Ovary (tissue), 9 donors: ENCODE results near the gene BOK. TPM values are rescaled to one million over a fixed set of nuclear protein-coding genes. Genes with fewer than 3 reads are reported as not detected.

Source experiments
- DNase-seq, 5 donors: peaks; one replicate each; pipeline ENCODE4 v3.0.0-alpha.2; 2019 to 2020
- H3K27ac ChIP-seq, 2 donors: fragments of 200-600 bp; one replicate each; pipeline versions ENCODE4 v1.5.1 to v1.8.0; 2019 to 2022
- H3K27me3 ChIP-seq: fragments of 200-600 bp; one replicate; pipeline ENCODE4 v1.8.0; 2022
- H3K36me3 ChIP-seq: fragments of 200-600 bp; sonication (generic); one replicate; pipeline ENCODE4 v1.5.1; 2019
- H3K4me1 ChIP-seq: one replicate; pipeline ENCODE4 v1.8.1; 2013; ENCODE audit warnings: mild to moderate bottlenecking, moderate library complexity; ENCODE audit not compliant: insufficient read depth
- H3K4me3 ChIP-seq: fragments of 200-600 bp; sonication (generic); one replicate; pipeline ENCODE4 v1.5.1; 2017
- H3K9me3 ChIP-seq, 2 donors: fragments of 200-600 bp in 1 of 2; sonication (generic) in 1 of 2; one replicate each; pipeline versions ENCODE4 v1.5.1 to v1.8.1; 2013 to 2019; ENCODE audit warnings: mild to moderate bottlenecking in 1 of 2, moderate library complexity in 1 of 2
- EP300 ChIP-seq: sonication (generic); formaldehyde crosslinking; IDR thresholded peaks from one replicate; pipeline ENCODE4 v1.6.1; 2017; ENCODE audit warnings: antibody characterized with exemption
- POLR2A ChIP-seq: fragments of 450-650 bp; IDR thresholded peaks from one replicate; pipeline ENCODE4 v1.6.1; 2017; ENCODE audit warnings: antibody characterized with exemption, mild to moderate bottlenecking, moderate library complexity
- WGBS, 3 donors: extraction: QIAGEN DNeasy Blood & Tissue Kit in 1 of 3; methylation state at CpG; one replicate each; pipeline versions ENCODE4 v1.1.5 to v1.1.7; 2013 to 2017; 5-methylcytosine and 5-hydroxymethylcytosine counted together
- intact Hi-C, 4 donors: fragments of 100-400 bp; cut with DNase I; formaldehyde crosslinking; loops; one replicate each; pipeline versions ENCODE4 v1.11.0 to v1.15.1; 2022 to 2023
- polyA plus RNA-seq, 2 donors: library from polyadenylated mRNA; stranded (reverse); fragments of 200-250 nt in 1 of 2; fragments of 350-450 nt in 1 of 2; fragmentation: Illumina TruSeq in 1 of 2; extraction: RNeasy Lipid Tissue Mini Kit (QIAGEN cat#74804) in 1 of 2; gene quantifications; one replicate each; pipeline ENCODE4 v1.2.3, GENCODE V29; 2013 to 2014
- total RNA-seq, 7 donors: library from RNA; depleted of rRNA in 2 of 7; stranded (reverse); fragments of >200 nt in 2 of 7; fragmentation: NEBNext Ultra II Directional in 3 of 7; extraction: Animal tissue kit (Norgen Biotek cat#: 25700) in 3 of 7; gene quantifications; one replicate each; pipeline versions ENCODE4 v1.1.0 to v1.2.4, GENCODE V29; 2016 to 2023
- TF ChIP-seq, protein P1 (sequence below), 3 donors: fragments of 450-650 bp in 2 of 3; fragments of 200-600 bp in 1 of 3; IDR thresholded peaks; one replicate each; pipeline versions ENCODE4 v1.5.1 to v1.8.0; 2016 to 2022; ENCODE audit warnings: antibody characterized with exemption in 3 of 3, mild to moderate bottlenecking in 1 of 3
- donor health status: DM: no; HTN: no; CAD: no; lungs with moderate emphysema.
- donor health status: DM: no; HTN: no; CAD: no.
- donor health status: Bipolar disorder and iron deficiency.
- donor health status: DM: yes; HTN: yes; CAD: no.
- donor health status: DM: no; HTN: no; CAD: no.
- donor health status: DM: yes; HTN: yes; CAD: no.

Gene BOK
- total and polyA plus RNA-seq, 9 donors, result 4.8 to 20.6 (median 13.5) TPM

DNA sequence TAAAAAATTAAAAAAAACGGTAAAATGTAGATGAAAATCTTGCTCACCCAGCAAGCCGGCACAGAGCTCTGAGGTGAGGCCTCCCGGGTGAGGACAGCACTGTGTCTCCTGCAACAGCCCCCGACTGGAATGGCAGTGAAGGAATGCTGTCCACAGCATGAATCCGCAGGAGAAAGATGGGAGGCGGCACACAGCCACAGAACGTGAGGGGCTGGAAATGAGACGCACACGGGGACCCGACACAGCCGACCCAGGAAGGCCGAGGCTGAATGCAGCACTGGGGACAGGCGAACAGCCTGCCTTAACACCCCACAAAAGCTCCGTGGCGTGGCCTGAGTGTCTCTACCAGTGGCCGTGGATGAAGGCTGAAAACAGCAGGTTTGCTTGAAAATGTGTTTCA, 34.7 kb downstream of the BOK start:
- H3K36me3 ChIP-seq, result no peaks in the 10 kb centered on the region
- H3K9me3 ChIP-seq, result no peaks in the 10 kb centered on the region
- no peak overlapping the region for H3K4me3 ChIP-seq
- no peak for TF ChIP-seq EP300
- no peak for TF ChIP-seq POLR2A
- H3K27ac ChIP-seq, result no peak overlapping the region
- H3K27me3 ChIP-seq, result no peaks in the 10 kb centered on the region
- no peaks in the 10 kb centered on the region for H3K4me1 ChIP-seq
- intact Hi-C loops, result no loop called here
- WGBS, 3 donors, result 90 to 94% (median 92%) methylated on average over 16 of the region's 16 CpGs
- no peak for DNase-seq

DNA sequence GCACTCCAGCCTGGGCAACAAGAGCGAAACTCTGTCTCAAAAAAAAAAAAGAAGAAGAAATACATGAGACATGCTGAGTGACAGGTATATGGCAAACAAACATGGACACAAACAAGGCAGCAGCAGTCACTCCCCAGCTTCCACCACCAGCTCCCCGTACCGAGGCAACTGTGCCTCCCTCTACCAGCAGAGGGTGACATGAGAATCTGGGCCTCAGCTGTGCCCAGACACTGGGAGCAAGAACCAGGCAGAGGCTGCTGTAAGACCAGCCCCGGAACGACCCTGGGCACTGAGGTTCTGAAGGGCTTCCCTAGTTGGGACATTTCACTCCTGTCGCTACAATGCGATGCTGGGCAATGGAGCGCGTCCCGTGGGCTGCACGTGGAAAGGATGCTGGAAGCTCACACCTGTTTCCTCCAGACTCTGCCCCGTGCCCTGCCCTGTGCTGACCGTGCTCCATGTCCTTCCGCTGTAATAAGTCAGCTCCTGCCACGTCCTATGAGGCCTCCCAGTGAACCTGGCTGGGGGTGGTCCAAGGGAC, 37.1 kb downstream of the BOK start:
- no peaks in the 10 kb centered on the region for H3K9me3 ChIP-seq
- no peak overlapping the region for H3K4me3 ChIP-seq
- TF ChIP-seq, protein P1, sequence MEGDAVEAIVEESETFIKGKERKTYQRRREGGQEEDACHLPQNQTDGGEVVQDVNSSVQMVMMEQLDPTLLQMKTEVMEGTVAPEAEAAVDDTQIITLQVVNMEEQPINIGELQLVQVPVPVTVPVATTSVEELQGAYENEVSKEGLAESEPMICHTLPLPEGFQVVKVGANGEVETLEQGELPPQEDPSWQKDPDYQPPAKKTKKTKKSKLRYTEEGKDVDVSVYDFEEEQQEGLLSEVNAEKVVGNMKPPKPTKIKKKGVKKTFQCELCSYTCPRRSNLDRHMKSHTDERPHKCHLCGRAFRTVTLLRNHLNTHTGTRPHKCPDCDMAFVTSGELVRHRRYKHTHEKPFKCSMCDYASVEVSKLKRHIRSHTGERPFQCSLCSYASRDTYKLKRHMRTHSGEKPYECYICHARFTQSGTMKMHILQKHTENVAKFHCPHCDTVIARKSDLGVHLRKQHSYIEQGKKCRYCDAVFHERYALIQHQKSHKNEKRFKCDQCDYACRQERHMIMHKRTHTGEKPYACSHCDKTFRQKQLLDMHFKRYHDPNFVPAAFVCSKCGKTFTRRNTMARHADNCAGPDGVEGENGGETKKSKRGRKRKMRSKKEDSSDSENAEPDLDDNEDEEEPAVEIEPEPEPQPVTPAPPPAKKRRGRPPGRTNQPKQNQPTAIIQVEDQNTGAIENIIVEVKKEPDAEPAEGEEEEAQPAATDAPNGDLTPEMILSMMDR (IDR thresholded peaks at IDR 0.05), result no peak
- WGBS, 3 donors, result 90 to 91% (median 91%) methylated on average over 15 of the region's 15 CpGs
- H3K36me3 ChIP-seq, result no peaks in the 10 kb centered on the region
- no peaks in the 10 kb centered on the region for H3K27me3 ChIP-seq
- H3K4me1 ChIP-seq, result no peaks in the 10 kb centered on the region
- intact Hi-C loops, result no loop called here
- no peak overlapping the region for H3K27ac ChIP-seq
- DNase-seq, result no peak

DNA sequence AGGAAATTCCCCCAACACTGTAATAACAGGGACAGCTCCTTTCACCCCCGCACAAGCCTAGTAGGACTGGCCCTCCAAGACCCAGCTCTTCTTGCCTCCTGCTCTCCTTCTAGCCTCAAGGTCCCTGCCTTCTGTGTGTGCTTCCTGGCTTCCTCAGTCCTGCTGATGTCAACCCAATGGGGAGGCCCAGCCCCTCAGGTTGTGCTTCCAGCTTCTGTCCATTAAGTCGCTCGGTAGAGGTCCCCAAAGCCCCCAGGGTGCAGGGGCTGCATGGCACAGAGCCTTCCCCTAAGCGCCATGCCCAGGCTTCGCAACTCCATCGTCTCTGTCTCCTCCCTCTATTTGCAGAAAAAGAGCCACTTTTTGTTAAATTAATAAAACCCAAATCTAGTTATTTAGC, 39.0 kb downstream of the BOK start:
- whole genome bisulfite sequencing, 3 donors, result 90 to 92% (median 91%) methylated on average over 6 of the region's 6 CpGs
- no peak overlapping the region for H3K4me3 ChIP-seq
- intact Hi-C loops, result no loop called here
- H3K27me3 ChIP-seq, result no peaks in the 10 kb centered on the region
- no peak overlapping the region for H3K27ac ChIP-seq
- no peaks in the 10 kb centered on the region for H3K4me1 ChIP-seq
- peak in 1 of 5 donors; percentile 13 for DNase-seq
- H3K9me3 ChIP-seq, result no peaks in the 10 kb centered on the region
- no peak for TF ChIP-seq EP300
- TF ChIP-seq POLR2A, result no peak
- TF ChIP-seq, protein P1 (IDR thresholded peaks at IDR 0.05), result no peak
- no peaks in the 10 kb centered on the region for H3K36me3 ChIP-seq

DNA sequence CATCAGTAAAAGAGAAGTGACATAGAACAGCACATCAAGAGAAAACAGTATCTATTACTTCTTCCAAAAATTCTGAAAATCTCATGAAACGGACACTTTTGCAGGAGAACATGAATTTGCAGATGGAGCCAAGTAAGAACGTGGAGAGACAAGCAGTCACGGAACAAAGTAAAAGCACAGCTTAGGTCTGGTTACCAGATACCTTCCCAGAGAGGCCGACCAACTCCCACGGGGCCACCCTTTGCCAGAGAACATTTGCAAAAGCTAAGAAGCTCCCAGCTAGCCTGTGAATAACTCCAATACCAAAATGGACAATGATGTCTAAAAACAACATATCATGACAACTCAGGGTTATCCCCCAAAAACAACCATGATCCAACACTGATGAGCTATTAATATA, 39.5 kb downstream of the BOK start:
- peak in 1 of 5 donors; percentile 53 for DNase-seq
- intact Hi-C loops, result no loop called here
- Histone ChIP-seq H3K9me3 (no peaks in the 10 kb centered on the region), H3K27me3 (no peaks in the 10 kb centered on the region), H3K4me3 (no peak overlapping the region), H3K27ac (no peak overlapping the region), H3K4me1 (no peaks in the 10 kb centered on the region), H3K36me3 (no peaks in the 10 kb centered on the region)
- TF ChIP-seq POLR2A (no peak), EP300 (no peak)
- TF ChIP-seq, protein P1 (IDR thresholded peaks at IDR 0.05), result no peak
- WGBS, 3 donors, result 28 to 57% (median 56%) methylated on average over 5 of the region's 5 CpGs

DNA sequence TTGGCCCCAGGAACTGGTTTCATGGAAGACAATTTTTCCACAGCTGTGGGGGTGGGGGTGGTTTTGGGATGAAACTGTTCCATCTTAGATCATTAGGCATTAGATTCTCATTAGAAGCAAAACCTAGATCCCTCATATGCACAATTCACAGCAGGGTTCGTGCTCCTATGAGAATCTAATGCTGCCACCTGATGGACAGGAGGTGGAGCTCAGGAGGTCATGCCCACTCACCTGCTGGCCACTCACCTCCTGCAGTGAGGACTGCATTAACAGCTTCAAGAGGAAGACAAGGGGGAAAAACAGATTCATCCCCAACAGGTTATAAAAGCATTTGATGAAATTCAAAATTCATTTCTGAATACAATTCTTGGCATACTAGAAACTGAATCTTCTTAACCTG, 39.9 kb downstream of the BOK start:
- intact Hi-C loops, result no loop called here
- Histone ChIP-seq H3K4me1 (no peaks in the 10 kb centered on the region), H3K9me3 (no peaks in the 10 kb centered on the region), H3K27me3 (no peaks in the 10 kb centered on the region), H3K4me3 (no peak overlapping the region), H3K27ac (no peak overlapping the region), H3K36me3 (no peaks in the 10 kb centered on the region)
- peak in 1 of 5 donors; percentile 8 for DNase-seq
- WGBS, 3 donors, result 76 to 82% (median 77%) methylated on average over 1 of the region's 1 CpG
- TF ChIP-seq, protein P1 (IDR thresholded peaks at IDR 0.05), result no peak
- no peak for TF ChIP-seq POLR2A
- no peak for TF ChIP-seq EP300
